Spleen (tissue), 7 donors: Measurements from ENCODE around the gene C12orf42.

Experiments
- CTCF ChIP-seq, 11 experiments: fragments of 200-600 bp in 7 of 11; fragments of 450-650 bp in 4 of 11; sonication (generic) in 4 of 11; IDR thresholded peaks in 8 of 11; conservative IDR thresholded peaks in 3 of 11; 1 replicate in 7 of 11; 2 replicates in 4 of 11; pipeline versions ENCODE4 v1.4.0 to v1.8.0; 2016 to 2021; ENCODE audit warnings: antibody characterized with exemption in 11 of 11, inconsistent platforms in 4 of 11, mild to moderate bottlenecking in 1 of 11
- POLR2A ChIP-seq, 3 donors: fragments of 450-650 bp; IDR thresholded peaks; one replicate each; pipeline ENCODE4 v1.5.1; 2017; ENCODE audit warnings: antibody characterized with exemption in 3 of 3, mild to moderate bottlenecking in 1 of 3
- POLR2AphosphoS5 ChIP-seq, 3 donors: sonication (generic); formaldehyde crosslinking; IDR thresholded peaks; one replicate each; pipeline ENCODE4 v1.5.1; 2017; ENCODE audit warnings: antibody characterized with exemption in 3 of 3
- donor health status: DM: no; HTN: no; CAD: no; lungs with moderate emphysema.
- donor health status: DM: no; HTN: no; CAD: no.
- donor health status: DM: no; HTN: no; CAD: no.

GRCh38 chr12:103431950-103432349 is 63.8 kb downstream of the C12orf42 start:
- TF ChIP-seq CTCF (IDR thresholded peaks at IDR 0.05 in 8 of 11, conservative IDR thresholded peaks at IDR 0.05 in 3 of 11) (no peak), POLR2A (IDR thresholded peaks at IDR 0.05) (no peak), POLR2AphosphoS5 (IDR thresholded peaks at IDR 0.05) (no peak)
